D341Med (cell line): Measurements from ENCODE around the gene RAB44.
A peak's percentile ranks its signal among the peaks of the same experiment; 100 is the strongest.
"Not testable (repeated sequence)": the region's sequence is repeated elsewhere in the genome, so short reads cannot be mapped to it uniquely, and the experiment has no call there.

Source experiments
- DNase-seq: peaks from one replicate; pipeline ENCODE4 v3.0.0; 2012; ENCODE audit warnings: low spot score

RAB44 gene

GRCh38 chr6:36706339-36706738 is 8.7 kb downstream of the RAB44 start:
- no peak for DNase-seq

- DNase-seq = no peak
Observed at GRCh38 chr6:36712816-36713215, 15.2 kb downstream of the RAB44 start.

- no peak for DNase-seq
Observed at GRCh38 chr6:36713846-36714245, 16.2 kb downstream of the RAB44 start.

- DNase-seq = no peak
Observed at GRCh38 chr6:36714511-36714910, 16.9 kb downstream of the RAB44 start.

GRCh38 chr6:36715469-36715868 is 17.8 kb downstream of the RAB44 start:
- DNase-seq = no peak

GRCh38 chr6:36716476-36717093 is 19.0 kb downstream of the RAB44 start:
- no peak for DNase-seq

- DNase-seq = peak; percentile 15
Observed at GRCh38 chr6:36717231-36717825, 19.7 kb downstream of the RAB44 start.

- peak; percentile 29 for DNase-seq
Observed at GRCh38 chr6:36717871-36718540, 20.4 kb downstream of the RAB44 start.

- no peak for DNase-seq
Observed at GRCh38 chr6:36718560-36718959, 20.9 kb downstream of the RAB44 start.

- DNase-seq = peak; percentile 6
Observed at GRCh38 chr6:36719126-36719525, 21.5 kb downstream of the RAB44 start.

- DNase-seq = no peak
Observed at GRCh38 chr6:36720251-36721141, 22.9 kb downstream of the RAB44 start.

GRCh38 chr6:36721369-36722140 is 23.9 kb downstream of the RAB44 start:
- no peak for DNase-seq

GRCh38 chr6:36722365-36722764 is 24.7 kb downstream of the RAB44 start:
- no peak for DNase-seq

- no peak for DNase-seq
Observed at GRCh38 chr6:36722879-36723278, 25.3 kb downstream of the RAB44 start.

GRCh38 chr6:36723992-36724391 is 26.4 kb downstream of the RAB44 start:
- not testable (repeated sequence) for DNase-seq

GRCh38 chr6:36724514-36725390 is 27.1 kb downstream of the RAB44 start:
- peak; percentile 73 for DNase-seq

- no peak for DNase-seq
Observed at GRCh38 chr6:36725581-36725980, 28.0 kb downstream of the RAB44 start.

- DNase-seq = no peak
Observed at GRCh38 chr6:36727505-36728021, 29.9 kb downstream of the RAB44 start.

GRCh38 chr6:36728289-36729160 is 30.9 kb downstream of the RAB44 start:
- DNase-seq = no peak

GRCh38 chr6:36729161-36729524 is 31.5 kb downstream of the RAB44 start:
- no peak for DNase-seq
